HG02973 (cell line): ENCODE results near the gene VSX1.

ENCODE experiments used
- ATAC-seq: cut with Tn5 transposase; IDR thresholded peaks from one replicate; pipeline ENCODE4 v1.9.1; 2021; ENCODE audit warnings: moderate library complexity; ENCODE audit not compliant: unreplicated experiment

Gene VSX1

DNA sequence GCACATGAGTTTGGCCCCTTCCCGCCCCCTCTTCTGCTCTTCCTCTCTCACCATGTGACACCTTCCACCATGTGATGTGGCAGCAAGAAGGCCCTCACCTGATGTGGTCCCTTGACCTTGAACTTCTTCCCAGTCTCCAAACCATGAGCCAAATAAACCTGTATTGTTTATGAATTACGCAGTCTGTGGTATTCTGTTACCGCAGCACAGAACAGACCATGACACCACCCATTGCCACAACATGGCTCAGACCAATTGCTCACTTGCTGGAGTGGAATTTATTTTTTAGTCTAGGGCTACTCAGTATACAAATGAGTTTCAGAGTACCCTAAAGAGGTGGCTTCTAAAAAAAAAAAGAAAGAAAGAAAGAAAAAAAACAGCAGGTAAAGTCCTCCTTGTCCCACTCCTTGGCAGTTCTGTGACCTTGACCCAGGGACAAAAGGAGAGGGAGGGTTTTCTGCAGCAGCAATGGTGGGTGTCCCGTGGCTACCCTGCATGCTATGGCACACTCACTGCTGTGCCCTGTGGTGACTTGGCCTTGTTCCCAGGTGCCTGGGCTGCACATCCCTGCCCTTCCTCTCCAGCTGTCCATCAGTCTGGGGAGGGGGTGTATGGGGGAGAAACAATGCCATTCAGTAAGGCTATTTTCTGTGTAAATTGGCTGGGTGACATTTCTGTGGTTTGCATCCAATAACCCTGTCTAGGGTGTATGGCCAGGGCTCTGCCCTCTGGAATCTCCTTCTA lies 5.4 kb upstream of the VSX1 start:
- ATAC-seq, result no peak

DNA sequence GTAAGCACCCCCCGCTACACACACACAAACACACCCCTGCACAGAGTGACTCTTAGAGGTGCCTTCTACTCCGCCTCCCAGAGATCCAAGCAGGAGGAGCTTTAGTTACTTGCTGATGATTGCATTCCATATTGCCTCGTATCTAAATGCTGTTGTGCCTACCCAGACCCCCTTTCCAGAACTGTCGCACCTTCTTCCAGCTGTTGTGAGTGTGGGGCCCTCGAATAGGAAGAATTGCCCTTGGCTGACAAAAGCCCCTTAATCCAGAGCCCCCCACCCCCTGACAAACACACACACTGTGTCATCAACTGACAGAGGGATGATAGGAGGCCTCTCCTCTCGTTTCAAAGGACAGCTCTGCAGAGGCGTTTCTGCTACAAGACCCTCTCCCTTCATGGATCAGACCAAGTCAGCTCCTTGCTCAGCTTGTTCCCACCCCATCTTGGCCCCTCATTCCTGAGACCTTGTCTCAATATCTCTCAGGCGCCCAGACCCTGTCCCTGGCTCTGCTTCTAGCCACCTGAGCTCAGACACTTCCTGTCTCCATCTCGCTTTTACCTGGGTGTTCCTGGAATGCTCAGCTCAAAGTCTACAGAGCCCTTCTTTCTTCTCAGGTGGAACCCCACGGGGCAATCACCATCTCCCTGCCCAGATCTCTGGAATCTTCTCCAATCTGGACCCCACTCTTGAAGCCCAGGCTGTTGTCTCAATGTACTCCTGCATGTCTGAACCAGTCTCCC lies 4.0 kb upstream of the VSX1 start:
- ATAC-seq, result no peak

DNA sequence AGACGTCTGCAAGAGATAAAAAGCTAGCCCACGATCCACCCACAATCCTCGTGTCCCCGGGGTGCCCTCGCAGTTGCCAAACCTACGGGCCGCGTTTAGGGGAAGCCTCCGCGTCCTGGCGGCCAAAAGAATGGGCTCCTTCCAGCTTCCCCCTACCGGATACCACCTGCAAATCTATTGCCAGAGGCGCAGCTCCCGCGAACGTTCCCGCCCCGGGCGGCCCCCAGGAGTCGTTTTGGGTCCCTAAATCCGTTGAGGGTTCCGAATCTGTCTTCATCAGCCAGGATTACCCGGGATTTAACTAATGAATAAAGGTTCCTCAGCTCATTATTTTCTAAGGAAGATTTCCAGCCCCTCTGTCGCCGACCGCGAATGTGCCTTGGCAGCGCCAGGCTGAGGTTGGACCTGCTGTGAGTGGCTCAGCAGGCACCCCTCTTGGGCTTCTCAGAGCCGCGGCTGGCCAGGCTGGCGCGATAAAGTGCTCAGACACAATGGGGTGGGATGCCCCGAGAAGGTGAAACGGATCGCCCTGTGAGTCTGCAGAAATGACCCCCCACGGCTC lies 2.8 kb upstream of the VSX1 start:
- ATAC-seq, result no peak

DNA sequence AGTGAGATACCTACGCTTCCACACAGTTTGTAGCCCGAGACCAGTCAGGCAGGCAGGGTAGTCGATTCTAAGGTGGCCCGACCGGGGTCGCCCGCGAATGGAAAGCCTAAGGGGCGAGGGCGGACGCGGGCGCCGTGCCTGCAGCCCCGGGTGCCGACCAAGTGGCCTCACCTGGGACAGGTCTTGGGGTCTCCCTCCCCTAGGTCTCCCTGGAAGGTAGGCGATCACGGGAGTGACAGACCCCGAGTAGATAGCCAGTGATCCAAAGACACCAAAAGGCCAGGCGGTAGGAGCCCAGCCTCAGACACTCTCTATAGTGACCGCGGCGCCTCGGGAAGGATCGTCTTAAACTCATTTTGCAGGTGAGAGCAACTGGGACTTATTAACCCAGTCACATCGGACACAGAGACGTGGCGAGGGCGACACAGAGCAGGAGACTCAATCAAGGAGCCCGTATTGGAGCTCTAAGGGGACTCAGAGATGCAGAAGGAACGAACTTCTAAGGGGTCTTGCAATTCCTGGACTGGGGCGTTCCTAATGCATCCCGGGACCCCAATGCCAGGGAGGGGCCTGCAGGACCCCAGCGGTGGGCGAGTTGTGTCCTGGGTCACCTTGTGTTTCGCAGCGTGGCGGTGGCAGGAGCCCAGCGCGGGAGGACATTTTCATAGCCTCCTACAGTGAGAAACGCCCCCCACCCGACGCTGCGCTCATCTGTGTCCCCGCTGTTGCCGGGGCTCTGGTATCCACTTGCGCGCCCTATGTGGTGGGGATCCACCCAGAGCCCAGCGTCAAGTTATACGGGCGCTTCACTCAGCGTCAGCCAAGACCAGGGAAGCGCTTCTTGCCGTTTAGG lies 2.1 kb upstream of the VSX1 start:
- ATAC-seq, result no peak

DNA sequence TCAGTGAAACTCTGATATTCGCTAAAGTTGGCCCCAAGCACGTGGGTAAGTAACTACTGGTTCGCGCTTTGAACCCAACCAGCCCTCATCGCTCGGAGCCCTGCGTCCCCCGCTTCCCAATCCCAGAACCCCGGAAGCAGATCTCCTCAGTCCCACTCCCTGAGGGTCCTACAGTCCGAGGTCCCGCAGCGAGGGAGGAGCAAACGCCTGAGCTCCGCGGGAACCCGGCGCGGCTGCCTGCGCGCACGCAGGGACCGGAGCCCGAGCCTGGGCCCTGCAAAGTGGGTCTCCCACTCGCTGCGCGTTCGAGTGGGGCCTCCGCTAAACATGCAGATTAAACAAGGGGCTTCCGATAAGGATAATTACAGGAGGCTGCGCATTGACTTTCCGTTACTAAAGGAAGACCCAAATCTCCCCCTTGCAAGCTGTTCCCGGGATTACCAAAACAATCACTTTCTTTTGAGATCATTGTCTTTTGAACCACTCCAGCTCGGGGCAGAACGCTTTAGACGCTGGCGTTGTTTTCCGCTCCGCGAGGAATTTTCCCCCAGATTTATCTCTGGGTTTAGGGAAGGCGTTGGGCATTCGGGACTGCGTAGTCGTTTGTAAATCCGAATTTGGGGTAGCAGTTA lies 1.3 kb upstream of the VSX1 start:
- ATAC-seq, result no peak

DNA sequence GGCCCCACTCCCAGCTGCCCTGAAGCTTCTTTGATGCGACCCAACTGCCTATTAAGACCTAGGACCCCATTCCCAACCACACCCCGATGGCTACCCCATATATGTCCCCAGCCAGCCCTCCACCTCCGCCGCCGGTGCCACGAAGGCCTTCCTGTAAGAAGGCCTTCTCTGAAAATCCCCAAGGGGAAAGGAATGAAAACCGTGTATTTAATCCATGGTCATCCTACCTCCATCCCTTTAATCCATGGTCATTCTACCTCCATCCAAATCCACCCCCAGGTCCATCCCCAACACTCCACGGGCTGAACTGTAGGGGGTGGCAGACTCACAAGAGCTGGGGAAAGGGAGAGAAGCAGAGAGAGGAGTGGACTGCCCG lies 545 bp upstream of the VSX1 start:
- no peak for ATAC-seq

DNA sequence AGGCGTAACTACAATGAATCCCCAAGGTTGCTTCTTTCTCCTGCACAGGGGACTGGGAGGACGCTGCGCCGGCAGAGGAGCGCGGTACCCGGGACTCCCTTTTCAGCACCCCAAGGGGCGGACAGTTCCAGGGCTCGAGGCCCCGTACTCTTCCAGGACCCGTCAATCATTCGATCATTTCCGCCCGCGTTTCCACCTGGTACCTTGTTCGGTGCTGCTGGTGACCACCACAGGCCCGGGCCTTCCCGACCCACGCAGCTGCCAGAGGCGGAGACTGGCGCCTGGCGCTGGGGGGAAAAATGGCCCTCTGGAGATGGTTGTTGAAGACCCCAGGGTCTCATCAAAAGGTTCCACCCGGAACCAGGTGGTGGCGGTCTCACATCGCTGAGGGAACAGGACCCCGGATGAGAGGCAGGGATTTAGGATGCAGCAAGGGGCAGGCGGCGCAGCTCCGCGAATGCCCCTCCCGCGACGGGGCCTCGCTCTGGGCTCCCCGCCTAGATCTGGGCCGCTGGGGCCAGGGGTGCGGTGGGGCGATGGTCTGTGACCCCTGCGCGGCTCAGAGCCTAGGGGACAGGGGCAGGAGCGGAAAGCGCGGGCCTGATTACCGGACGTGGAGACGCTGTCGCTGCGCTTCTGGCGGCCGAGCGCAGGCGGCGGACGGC lies 744 bp downstream of the VSX1 start:
- no peak for ATAC-seq

DNA sequence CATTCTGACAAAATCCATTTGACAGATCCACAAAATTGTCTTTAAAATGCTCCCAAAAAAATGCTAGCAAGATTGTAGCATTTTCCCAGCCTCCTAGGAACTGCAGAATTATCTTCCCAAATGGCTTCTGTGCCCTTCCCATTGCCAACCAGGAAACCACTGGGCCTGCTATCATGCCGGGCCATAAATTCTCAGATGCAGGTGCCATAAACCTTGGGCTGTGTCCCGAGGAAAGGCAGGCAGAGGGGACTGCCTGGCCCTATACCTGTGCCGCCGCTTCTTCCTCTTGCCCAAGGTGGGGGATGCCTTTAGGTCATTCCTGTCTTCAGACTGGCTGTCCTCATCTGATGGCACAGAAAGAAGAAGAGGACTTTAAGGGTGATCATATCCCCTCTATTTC lies 2.8 kb downstream of the VSX1 start:
- no peak for ATAC-seq

DNA sequence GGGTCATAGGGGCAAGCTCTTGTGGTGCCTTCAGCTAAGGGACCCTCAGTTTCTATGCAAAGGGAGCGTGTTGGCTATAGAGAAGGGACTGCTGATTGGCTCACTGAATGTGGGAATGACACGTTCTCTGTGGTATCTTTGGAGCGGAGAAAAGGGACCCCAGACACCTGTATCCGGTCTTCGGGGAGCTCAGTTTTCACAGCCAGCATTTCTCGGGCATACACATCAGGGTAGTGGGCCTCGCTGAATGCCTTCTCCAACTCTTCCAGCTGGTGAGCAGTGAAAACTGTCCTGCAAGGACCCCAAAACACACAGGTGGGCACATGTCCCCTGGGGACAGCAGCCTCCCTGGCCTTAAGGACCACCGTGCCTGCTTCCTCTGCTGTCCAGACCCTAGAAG lies 3.3 kb downstream of the VSX1 start:
- ATAC-seq, result no peak

DNA sequence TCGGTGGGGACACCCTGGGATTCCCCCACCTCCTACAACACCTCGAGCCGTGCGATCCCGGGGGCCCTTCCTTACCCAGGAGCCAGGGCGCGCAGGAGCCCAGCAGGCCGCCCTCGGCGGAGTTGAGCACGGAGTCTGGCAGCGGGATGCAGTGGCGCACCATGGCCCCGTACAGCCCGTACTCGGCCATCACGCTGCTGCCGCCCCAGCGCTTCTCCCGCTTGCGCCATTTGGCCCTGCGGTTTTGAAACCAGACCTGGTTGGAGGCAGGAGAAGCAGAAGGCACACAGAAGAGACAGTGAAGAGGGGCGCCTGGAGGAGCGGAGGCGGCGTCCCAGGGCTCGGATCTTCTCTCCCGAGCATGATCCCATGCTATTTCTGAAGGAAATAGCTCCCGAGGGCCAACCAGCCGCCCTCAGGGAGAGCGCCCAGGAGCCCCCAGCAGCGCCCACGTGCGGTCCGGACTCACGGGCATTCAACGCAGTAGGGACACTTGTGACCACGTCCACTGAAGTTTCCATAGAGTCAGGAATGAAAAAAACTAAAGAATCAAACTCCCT lies 4.3 kb downstream of the VSX1 start:
- no peak for ATAC-seq

DNA sequence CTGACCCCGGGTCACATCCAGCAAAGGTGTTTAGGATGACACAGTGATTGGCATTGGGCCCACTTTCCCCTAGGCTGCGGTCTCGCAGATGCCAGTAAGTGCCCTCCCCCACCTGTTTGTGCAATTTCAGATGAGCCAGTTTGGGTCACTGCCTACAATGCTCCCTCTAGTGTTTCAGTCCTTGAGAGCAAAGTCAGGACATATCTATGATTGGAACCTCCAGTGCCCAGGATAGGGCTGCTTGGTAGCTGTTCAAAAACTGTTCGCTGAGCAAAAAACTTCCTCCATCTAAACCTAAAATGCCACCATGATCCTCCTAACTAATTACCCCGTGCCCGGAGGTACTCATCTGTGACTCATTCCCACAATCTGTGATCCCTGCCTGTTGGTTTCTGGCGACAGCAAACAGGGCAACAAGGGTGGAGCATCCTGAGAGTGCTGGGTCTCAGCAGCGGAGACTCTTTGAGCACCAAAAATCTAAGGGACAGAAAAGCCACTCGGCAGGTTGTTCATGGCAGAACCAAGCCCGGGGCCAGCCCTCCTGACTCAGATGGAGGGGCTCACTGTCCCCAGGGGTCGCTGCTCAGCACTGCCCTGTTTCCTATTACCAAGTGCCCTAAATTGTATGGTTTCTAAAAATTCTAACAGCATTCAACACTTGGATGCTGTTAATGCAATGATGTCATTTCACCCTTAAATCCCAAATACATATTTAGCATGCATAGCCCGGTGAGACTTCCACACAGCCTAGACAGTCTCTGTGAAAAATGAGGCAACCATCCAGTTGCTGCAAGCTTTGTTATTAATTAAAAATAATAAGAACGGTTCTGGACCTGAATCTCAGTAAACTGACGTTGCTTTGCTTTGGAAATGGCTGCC lies 5.0 kb downstream of the VSX1 start:
- no peak for ATAC-seq

DNA sequence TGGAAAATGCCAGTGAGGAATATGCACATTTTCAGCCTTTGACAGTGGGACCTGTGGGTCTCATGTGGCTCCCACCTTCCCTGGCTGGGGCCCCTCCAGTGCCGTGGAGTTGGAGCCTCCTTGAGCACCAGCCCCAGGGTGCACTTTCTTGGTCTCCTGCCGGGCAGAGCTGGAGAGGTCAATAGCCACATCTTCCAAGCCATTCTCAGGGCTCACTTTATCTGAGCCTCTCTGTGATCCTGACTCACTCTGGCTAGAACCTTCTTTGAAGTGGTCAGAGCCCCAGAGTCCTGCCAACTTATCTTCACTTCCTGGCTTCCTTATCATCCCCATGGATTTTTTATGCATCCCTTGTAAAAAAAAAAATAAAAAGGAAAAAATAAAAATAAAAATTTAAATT lies 5.7 kb downstream of the VSX1 start:
- ATAC-seq, result no peak

DNA sequence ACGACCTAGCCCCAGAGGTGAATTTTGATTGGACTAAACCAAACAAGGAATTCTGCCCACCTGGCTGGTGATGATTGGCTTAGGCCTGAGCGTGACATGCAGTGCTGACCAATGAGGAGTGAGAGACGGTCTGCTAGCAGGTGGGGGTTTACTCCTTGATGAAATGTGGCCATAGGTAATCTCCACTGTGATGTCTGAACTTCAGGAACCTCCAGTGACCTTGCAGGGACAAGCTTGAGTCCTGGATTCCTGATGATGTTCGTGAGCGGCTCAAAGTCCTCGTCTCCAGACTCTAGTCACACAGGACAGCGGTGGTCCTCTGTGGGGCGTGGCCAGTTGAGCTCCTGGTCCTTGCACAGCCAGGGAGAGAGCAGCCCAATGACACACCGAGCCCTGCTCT lies 8.4 kb downstream of the VSX1 start:
- ATAC-seq, result no peak

DNA sequence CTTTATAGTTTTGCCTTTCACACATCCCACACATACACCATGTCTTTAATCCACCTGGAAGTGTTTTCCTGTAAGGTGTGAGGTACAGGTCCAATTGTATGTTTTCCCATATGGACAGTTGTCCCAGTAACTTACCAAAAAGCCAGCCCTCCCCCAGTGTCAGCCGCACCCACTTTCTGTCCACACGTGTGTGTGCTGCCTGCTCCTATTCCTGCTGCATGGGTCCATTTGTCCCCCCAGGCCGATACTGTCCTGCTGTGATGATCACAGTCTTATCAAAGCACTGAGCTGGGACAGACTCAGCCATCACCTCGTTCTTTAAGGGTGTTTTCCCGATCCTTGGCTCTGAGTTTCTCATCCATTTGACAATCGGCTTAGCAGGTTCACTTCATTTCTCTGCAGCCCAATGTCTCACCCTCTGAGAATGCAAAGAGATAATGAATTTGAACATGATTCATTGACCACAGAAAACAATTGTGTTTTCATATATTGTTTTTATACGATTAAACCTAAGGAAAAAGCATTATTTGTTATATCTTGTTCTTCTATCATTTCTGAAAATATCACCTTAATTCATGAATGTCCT lies 9.6 kb downstream of the VSX1 start:
- ATAC-seq, result no peak

DNA sequence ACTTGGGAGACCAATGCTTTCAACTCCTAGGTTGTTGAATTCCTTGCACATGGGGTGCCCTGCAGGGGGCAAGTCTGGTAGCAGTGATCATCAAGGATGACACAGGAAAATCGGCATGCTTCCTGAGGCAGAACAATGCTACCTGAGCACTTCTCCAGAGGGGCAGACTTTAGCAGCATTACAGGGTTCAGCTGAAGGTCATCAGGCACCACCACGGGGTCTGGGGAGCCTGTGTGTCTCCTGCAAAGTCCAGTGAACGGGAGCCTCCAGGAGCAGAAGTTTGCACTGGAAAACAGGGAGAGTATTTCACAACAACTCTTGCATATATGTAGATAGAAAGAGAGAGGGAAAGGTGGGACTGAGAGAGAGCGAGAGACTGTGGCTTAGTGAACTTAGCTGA lies 10.2 kb downstream of the VSX1 start:
- no peak for ATAC-seq

DNA sequence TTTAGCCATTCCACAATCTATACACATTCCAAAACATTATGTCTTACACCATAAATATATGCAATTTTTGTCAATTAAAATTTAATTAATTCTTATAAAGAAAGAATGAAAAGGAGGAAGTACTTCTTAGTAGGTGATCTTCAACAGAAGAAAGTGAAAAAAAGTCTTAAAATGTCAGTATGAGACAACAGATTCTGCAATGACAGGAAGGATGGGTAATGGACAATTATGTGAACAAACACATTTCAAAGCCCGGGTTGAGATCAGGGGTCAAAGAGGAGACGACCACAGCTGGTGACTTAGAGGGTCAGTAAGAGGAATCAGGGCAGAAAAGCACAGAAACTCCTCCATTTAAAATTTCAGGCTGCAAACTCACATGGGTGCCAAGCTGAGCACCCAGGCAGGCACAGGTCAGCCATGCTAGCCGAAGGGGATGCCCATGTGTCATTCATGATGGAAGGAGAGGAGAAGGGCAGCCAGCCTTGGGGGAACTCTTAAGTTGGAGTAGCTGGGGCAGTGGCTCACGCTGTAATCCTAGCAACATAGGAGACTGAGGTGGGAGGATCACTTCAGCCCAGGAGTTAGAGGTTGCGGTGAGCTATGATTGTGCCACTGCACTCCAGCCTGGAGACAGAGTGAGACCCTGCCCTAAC lies 11.0 kb downstream of the VSX1 start:
- no peak for ATAC-seq

DNA sequence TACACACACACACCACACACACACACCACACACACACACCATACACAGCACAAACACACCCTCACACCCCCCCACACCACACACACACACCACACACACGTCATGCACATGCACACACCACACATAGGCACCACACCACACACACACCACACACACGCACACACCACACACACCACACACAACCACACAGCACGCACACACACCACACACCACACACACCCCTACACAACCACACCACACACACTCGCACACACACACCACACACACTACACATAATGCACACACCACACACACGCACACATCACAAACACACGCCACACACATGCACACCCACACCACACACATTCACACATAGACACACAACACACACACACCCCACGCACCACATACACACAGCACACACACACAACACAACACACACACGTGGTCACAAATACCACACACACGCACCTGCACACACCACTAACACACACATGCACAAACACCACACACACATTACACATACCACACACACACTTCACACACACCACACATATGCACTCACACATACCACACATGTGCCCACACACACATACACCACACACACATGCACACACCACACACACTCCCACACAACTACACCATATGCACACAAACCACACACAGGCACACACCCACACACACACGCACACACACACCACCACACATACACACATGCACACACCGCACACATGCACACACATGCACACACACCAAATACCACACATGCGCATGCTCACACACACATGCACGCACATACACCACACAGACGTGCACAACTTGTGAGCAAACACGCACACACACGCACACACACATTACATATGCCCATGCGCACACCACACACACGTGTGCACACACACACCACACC lies 14.6 kb downstream of the VSX1 start:
- no peak for ATAC-seq
